Panc1 (cell line): ENCODE results near the gene SPSB3. TPM values are rescaled to one million over a fixed set of nuclear protein-coding genes. Genes with fewer than 3 reads are reported as not detected.

Experiments
- ATAC-seq: fragments of 200-7000 bp; cut with Tn5 transposase; 2 replicates; pipeline ENCODE4 v1.9.1; 2020; ENCODE audit warnings: mild to moderate bottlenecking, moderate library complexity
- BruUV-seq: library from RNA; stranded (reverse); fragments of 400-500 nt; replicated peaks from 2 replicates; lab custom pipeline; 2021; lab: Mats Ljungman, UMichigan
- CTCF ChIA-PET: fragments of 300-600 bp; sonication (Branson Sonifier 250); formaldehyde crosslinking; loops from one replicate; lab custom pipeline; 2022; ENCODE audit warnings: antibody characterized with exemption; lab: Charles Lee
- POLR2A ChIA-PET: fragments of 300-600 bp; sonication (Branson Sonifier 250); formaldehyde crosslinking; loops from one replicate; lab custom pipeline; 2022; ENCODE audit warnings: antibody characterized with exemption; lab: Charles Lee
- DNase-seq: peaks from one replicate; pipeline ENCODE4 v3.0.0-alpha.2; 2010; ENCODE audit warnings: low read depth, low spot score
- H3K27ac ChIP-seq: 2 replicates; pipeline ENCODE4 v1.5.1; 2011; ENCODE audit warnings: mild to moderate bottlenecking, low read length, inconsistent platforms
- H3K27me3 ChIP-seq: fragments of 200-500 bp; sonication (Bioruptor generic); 2 replicates; pipeline ENCODE4 v1.6.0; 2014; ENCODE audit warnings: low read length, inconsistent platforms; ENCODE audit not compliant: control insufficient read depth, insufficient read depth
- H3K36me3 ChIP-seq: fragments of 200-500 bp; sonication (Bioruptor generic); 2 replicates; pipeline ENCODE4 v1.5.1; 2014; ENCODE audit warnings: inconsistent platforms, mild to moderate bottlenecking, low read length, moderate library complexity; ENCODE audit not compliant: control insufficient read depth, insufficient read depth
- H3K4me1 ChIP-seq: 2 replicates; pipeline ENCODE4 v1.5.1; 2011; ENCODE audit warnings: inconsistent platforms, mild to moderate bottlenecking, low read length, moderate library complexity; ENCODE audit not compliant: control insufficient read depth, insufficient read depth
- H3K4me3 ChIP-seq, 2 experiments: 2 replicates each; pipeline ENCODE4 v1.5.1; 2011 to 2012; ENCODE audit warnings: low read depth in 2 of 2, low read length in 2 of 2, mild to moderate bottlenecking in 2 of 2, inconsistent platforms in 1 of 2, moderate library complexity in 1 of 2
- H3K9me3 ChIP-seq: fragments of 200-500 bp; sonication (Bioruptor generic); 2 replicates; pipeline ENCODE4 v1.5.1; 2014; ENCODE audit warnings: low read depth, mild to moderate bottlenecking, inconsistent platforms, low read length, moderate library complexity; ENCODE audit not compliant: control insufficient read depth, insufficient read depth
- CTCF ChIP-seq: fragments of 450-650 bp; IDR thresholded peaks from 2 replicates; pipeline ENCODE4 v1.5.1; 2017; ENCODE audit warnings: mild to moderate bottlenecking
- POLR2AphosphoS5 ChIP-seq: IDR thresholded peaks from 2 replicates; pipeline ENCODE4 v1.6.1; 2012; ENCODE audit warnings: mild to moderate bottlenecking, low read depth, low read length, moderate library complexity
- REST ChIP-seq, 2 experiments: IDR thresholded peaks; 2 replicates each; pipeline ENCODE4 v1.6.1; 2011 to 2012; ENCODE audit warnings: low read depth in 2 of 2, control low read depth in 1 of 2, low read length in 1 of 2, mild to moderate bottlenecking in 1 of 2, moderate library complexity in 1 of 2; ENCODE audit not compliant: insufficient read depth in 1 of 2
- SIN3A ChIP-seq: IDR thresholded peaks from 2 replicates; pipeline ENCODE4 v1.6.1; 2012; ENCODE audit warnings: low read depth, mild to moderate bottlenecking, low read length, moderate library complexity, borderline replicate concordance; ENCODE audit not compliant: insufficient read depth
- TCF7L2 ChIP-seq: IDR thresholded peaks from 2 replicates; pipeline ENCODE4 v1.6.1; 2011; ENCODE audit warnings: mild to moderate bottlenecking, low read depth, low read length, inconsistent platforms
- in situ Hi-C: cut with HindIII; loops from 2 replicates; pipeline ENCODE4 v1.10.0; 2016; ENCODE audit warnings: low sequenced_read_pairs, low pct_unique_long_range_greater_than_20kb
- intact Hi-C: fragments of 100-400 bp; cut with micrococcal nuclease; formaldehyde crosslinking; loops from one replicate; pipeline ENCODE4 v1.10.0; 2022; ENCODE audit not compliant: unreplicated experiment
- total RNA-seq: library from RNA; stranded (reverse); gene quantifications from one replicate; pipeline ENCODE4 v1.2.1, GENCODE V29; 2021; ENCODE audit not compliant: unreplicated experiment

The SPSB3 gene
- total RNA-seq, 1 experiment from 2014 or later, result 23.0 TPM

GRCh38 chr16:1826691-1827573, 44.6 kb upstream of the SPSB3 start, which contains the start of the genes FAHD1 and HAGH:
Gene FAHD1, plus strand, starts transcription at chr16:1827206. Its CDS starts 33 bp downstream, at chr16:1827239.
Gene HAGH, minus strand, starts transcription at chr16:1826825. Its CDS starts 38 bp downstream, at chr16:1826787.
- Histone ChIP-seq H3K4me3 (peak within 1 kb of the TSS; percentile 99 to 100), H3K9me3 (no peaks in the 10 kb centered on the region), H3K27ac (peak within 1 kb of the TSS; percentile 96), H3K36me3 (peaks cover 8% of the 10 kb centered on the region; the same call in 1 of the 2 replicates), H3K4me1 (peaks cover 17% of the 10 kb centered on the region), H3K27me3 (no peaks in the 10 kb centered on the region)
- TF ChIP-seq CTCF, result no peak
- TF ChIP-seq TCF7L2, result 0 out of 2 replicates have a peak, but pooled peaks have one; percentile 44
- peak in 1 of 2 experiments; percentile 70; a peak in 1 of 4 replicates for TF ChIP-seq REST (IDR thresholded peaks at IDR 0.05; ENCODE audit: insufficient read depth in 1 of 2, low read depth in 2 of 2, low read length in 1 of 2)
- peak; percentile 97 for TF ChIP-seq SIN3A
- peak; percentile 83 for TF ChIP-seq POLR2AphosphoS5
- DNase-seq (peak; percentile 85), ATAC-seq (peak; percentile 93)
- no TSS peak for BruUV-seq
- ChIA-PET POLR2A (interaction anchor here (0.6 kb wide), 2 partner anchors 29 to 144 kb away, joined by 3 to 5 read pairs; no protein-coding TSS in a partner anchor), CTCF (interaction anchor here (0.6 kb wide), 2 partner anchors 11 to 241 kb away, joined by 3 to 8 read pairs; no protein-coding TSS in a partner anchor)
- in situ Hi-C loops (no loop called here), intact Hi-C loops (no loop called here)

- ChIA-PET CTCF (interaction anchor here (0.6 kb wide), 1 partner anchor 11 kb away, joined by 3 read pairs; no protein-coding TSS in a partner anchor), POLR2A (interaction anchor here (0.6 kb wide), 1 partner anchor 29 kb away, joined by 3 read pairs; no protein-coding TSS in a partner anchor)
- ATAC-seq, result peak; percentile 76
- TF ChIP-seq POLR2AphosphoS5, result no peak
- no peak for TF ChIP-seq CTCF
- no peak for TF ChIP-seq TCF7L2
- TF ChIP-seq SIN3A, result no peak
- no peak for TF ChIP-seq REST (IDR thresholded peaks at IDR 0.05; ENCODE audit: insufficient read depth in 1 of 2, low read depth in 2 of 2, low read length in 1 of 2)
- Histone ChIP-seq H3K27me3 (no peaks in the 10 kb centered on the region), H3K9me3 (no peaks in the 10 kb centered on the region), H3K4me3 (peak overlapping the region; percentile 61 to 99), H3K4me1 (peaks cover 17% of the 10 kb centered on the region), H3K36me3 (peaks cover 8% of the 10 kb centered on the region; the same call in 1 of the 2 replicates), H3K27ac (peak overlapping the region; percentile 29; the same call in 1 of the 2 replicates)
- in situ Hi-C loops, result no loop called here
- intact Hi-C loops, result no loop called here
- no peak for DNase-seq
- BruUV-seq, result no TSS peak
Observed at GRCh38 chr16:1825864-1826690, 43.7 kb upstream of the SPSB3 start.
